NCI-H82 treated with DMSO at 0.1 percent for 48 hours (cell line): Measurements from ENCODE around the gene PTH2.
A peak's percentile ranks its signal among the peaks of the same experiment; 100 is the strongest.
"Not testable (repeated sequence)": the region's sequence is repeated elsewhere in the genome, so short reads cannot be mapped to it uniquely, and the experiment has no call there.

ENCODE experiments used
- DNase-seq: peaks from one replicate; lab custom pipeline; 2025; ENCODE audit not compliant: unreplicated experiment; lab: John Stamatoyannopoulos, UW

Gene PTH2

GRCh38 chr19:49423071-49423984, at the start of gene PTH2:
Gene PTH2, minus strand, starts transcription at chr19:49423441. Its CDS starts 102 bp downstream, at chr19:49423339.
- DNase-seq = no peak

- DNase-seq = no peak
Observed at GRCh38 chr19:49472936-49473335, 49.7 kb upstream of the PTH2 start.

DNA sequence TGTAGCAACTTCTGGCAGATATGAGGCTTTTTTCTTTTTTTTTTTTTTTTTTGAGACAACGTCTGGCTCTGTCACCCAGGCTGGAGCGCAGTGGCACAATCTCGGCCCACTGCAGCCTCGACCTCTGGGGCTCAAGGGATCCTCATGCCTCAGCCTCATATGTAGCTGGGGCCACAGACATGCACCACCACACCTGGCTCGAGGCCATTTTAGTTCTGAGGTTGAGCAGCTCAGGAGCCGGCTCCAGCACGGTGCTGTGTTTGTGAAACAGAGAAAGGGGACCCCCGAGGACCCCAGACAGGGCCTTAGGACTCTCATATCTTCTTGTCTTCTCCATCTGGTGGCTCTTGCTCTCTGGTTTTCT, 47.4 kb upstream of the PTH2 start:
- no peak for DNase-seq

DNA sequence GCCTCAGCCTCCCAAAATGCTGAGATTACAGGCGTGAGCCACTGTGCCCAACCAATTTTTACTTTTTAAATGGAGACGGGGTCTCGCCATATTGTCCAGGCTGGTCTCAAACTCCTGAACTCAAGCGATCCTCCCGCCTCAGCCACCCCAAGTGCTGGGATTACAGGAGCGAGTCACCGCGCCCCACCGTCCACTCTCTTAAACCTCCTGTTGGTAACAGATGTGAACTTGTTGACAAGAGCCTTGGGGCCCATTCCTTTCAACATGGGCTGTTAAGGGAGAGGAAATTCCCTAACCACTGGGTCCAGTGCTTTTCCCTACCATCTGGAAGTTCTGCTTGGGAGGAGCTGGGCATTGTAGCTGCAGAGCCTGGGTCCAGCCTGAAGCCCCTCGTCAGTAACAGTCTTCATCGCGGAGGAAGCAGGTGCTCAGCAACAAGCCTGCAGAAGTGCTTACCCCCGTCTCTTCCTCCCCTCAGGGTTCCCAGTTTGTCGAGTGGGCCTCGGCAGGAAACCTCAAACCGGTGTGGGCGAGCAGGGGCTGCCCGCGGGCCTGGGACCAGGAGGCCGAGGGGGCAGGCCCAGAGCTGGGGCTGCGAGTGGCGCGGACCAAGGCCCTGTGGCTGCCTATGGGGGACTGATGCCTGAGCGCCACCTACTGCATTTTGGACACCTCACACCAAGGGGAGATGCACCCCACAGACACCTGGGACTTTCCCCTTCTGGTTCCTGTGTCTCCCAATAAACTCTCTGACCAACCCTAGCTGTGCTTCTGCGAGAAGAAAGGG, 46.8 kb upstream of the PTH2 start:
- no peak for DNase-seq

DNA sequence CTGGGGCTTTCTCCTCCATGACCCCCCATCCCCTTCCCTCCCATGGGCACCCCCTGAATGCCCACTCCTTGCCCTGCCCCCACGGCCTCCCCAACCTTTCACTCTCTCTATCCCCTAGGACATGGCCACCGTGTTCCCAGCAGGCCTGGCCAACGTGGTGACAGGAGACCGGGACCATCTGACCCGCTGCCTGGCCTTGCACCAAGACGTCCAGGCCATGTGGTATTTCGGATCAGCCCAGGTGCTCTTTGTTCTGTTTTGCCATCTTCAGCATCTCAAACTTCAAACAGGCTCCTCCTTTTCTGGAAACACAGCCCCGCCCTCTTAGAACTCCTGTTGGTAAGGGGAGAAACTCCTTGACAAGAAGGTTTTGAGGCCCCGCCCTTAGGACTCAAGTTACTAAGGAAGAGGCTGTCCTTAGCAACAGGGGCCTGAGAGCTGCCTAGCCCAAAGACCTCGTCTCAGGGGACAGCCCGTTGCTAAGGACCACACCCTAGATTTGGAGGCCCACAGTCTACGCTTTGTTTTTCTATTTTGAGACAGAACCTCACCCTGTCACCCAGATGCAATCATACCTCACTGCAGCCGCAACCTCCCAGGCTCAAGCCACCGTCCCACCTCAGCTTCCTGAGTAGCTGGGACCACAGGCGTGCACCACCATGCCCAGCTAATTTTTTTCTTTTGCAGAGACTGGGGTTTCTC, 45.7 kb upstream of the PTH2 start:
- DNase-seq = no peak

GRCh38 chr19:49468199-49468598, 45.0 kb upstream of the PTH2 start:
- DNase-seq = no peak

- DNase-seq = no peak
Observed at GRCh38 chr19:49465371-49465770, 42.1 kb upstream of the PTH2 start.

- no peak for DNase-seq
Observed at GRCh38 chr19:49463960-49464740, 40.9 kb upstream of the PTH2 start.

- no peak for DNase-seq
Observed at GRCh38 chr19:49462492-49462891, 39.3 kb upstream of the PTH2 start.

DNA sequence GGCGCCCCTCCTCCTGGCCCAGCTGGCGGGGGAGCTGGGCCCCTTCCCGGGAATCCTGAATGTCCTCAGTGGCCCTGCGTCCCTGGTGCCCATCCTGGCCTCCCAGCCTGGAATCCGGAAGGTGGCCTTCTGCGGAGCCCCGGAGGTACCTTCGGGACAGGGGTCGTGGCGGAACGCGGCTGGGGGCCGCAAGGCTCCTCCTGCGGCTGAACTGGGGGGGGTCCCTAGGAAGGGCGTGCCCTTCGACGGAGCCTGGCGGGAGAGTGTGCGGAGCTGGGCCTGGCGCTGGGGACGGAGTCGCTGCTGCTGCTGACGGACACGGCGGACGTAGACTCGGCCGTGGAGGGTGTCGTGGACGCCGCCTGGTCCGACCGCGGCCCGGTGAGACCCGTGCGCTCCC, 38.4 kb upstream of the PTH2 start:
- no peak for DNase-seq

- not testable (repeated sequence) for DNase-seq
Observed at GRCh38 chr19:49461130-49461529, 37.9 kb upstream of the PTH2 start.

- DNase-seq = no peak
Observed at GRCh38 chr19:49459388-49459787, 36.1 kb upstream of the PTH2 start.

GRCh38 chr19:49458567-49458903, 35.3 kb upstream of the PTH2 start:
- DNase-seq = no peak

DNA sequence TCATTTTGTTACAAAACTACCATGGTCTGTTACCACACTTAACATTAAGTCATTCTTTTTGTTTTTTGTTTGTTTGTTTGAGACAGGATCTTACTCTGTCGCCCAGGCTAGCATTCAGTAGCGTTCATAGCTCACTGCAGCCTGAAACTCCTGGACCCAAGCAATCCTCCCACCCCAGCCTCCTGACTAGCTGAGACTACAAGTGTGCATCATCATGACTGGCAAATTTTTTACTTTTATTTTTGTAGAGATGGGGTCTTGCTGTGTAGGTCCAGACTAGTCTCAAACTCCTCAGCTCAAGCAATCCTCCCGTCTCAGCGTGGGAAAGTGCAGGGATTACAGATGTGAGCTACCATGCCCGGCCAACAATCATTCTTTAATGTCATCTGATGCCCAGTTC, 33.1 kb upstream of the PTH2 start:
- DNase-seq = no peak

DNA sequence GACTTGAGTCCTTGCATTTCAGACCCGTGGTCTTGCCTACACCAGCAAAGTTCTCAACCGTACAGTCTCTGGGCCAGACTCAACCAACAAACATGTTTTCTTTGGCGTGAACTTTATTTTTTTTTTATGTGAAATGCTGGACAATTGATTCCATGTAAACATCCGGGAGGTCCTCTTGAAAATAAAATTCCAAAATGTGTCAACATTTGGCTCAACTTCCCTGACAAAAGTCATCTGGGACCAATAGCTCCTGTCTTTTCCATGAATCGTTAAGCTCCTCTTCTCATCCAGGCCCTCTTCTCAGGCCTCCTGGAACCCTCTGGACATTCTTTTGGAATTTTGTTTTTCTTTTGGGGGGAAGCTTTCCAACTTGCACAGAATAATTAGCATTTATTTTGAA, 32.5 kb upstream of the PTH2 start:
- no peak for DNase-seq

DNA sequence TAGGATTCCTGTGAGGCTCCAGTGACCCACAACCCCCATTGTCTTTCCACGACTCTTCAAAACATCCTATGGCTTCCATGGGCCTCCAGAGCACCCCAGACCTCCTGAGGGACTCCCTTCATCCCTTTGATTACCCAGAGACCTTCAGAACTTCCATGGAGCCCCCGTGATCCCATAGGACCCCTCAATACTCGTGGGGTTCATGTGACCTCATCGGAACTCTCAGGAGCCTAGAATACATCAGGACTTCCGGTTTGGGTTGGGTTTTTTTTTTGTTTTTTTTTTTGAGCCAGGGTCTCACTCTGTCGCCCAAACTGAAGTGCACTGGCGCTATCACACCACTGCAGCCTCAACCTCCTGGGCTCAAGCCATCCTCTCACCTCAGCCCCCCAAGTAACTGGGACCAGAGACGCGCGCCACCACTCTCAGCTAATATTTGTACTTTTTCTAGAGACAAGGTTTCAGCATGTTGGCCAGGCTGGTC, 30.6 kb upstream of the PTH2 start:
- no peak for DNase-seq

GRCh38 chr19:49453013-49453756, 29.9 kb upstream of the PTH2 start, which contains the start of gene ALDH16A1:
Gene ALDH16A1, plus strand, starts transcription at chr19:49453225. Its CDS starts 107 bp downstream, at chr19:49453332.
- peak; percentile 98 for DNase-seq

GRCh38 chr19:49451430-49452181, 28.4 kb upstream of the PTH2 start, which contains the start of gene PIH1D1:
Gene PIH1D1, minus strand, starts transcription at chr19:49451814. Its CDS starts 240 bp downstream, at chr19:49451574.
- DNase-seq = peak; percentile 100

- DNase-seq = no peak
Observed at GRCh38 chr19:49450405-49450804, 27.2 kb upstream of the PTH2 start.
